ENCODE data around the gene BCR.

GRCh38 chr22:23250056-23250784, 69.9 kb downstream of the BCR start:
- TF ChIP-seq POLR2A (IDR thresholded peaks at IDR 0.05; ENCODE audit: extremely low read depth, insufficient read length), result no peak
- no peak for TF ChIP-seq CTCF (IDR thresholded peaks at IDR 0.05; ENCODE audit: low read depth, low read length)
- no peak for TF ChIP-seq MYC (IDR thresholded peaks at IDR 0.05; ENCODE audit: low read depth, low read length)

Measured in NB4 (cell line).